OCI-LY7 (cell line): Measurements from ENCODE around the gene CNR2.

Experiments used
- CTCF ChIP-seq: fragments of 200-600 bp; sonication (generic); conservative IDR thresholded peaks from 2 replicates; pipeline ENCODE4 v1.5.1; 2014; ENCODE audit warnings: mild to moderate bottlenecking, antibody characterized with exemption, low read length, moderate library complexity, mixed read lengths
- EZH2phosphoT487 ChIP-seq: fragments of 200-600 bp; sonication (generic); IDR thresholded peaks from 2 replicates; pipeline ENCODE4 v1.6.1; 2018; ENCODE audit warnings: low read depth, borderline replicate concordance, mild to moderate bottlenecking, mixed run types, antibody characterized with exemption, low read length, moderate library complexity, mixed read lengths

- TF ChIP-seq EZH2phosphoT487 (no peak), CTCF (no peak)
These were observed 11.4 kb upstream of the CNR2 start for GRCh38 chr1:23924601-23925000.
